IPS DF 19.7 (cell line): Measurements from ENCODE around the gene MYO7B.

ENCODE experiments used
- DNase-seq: peaks from one replicate; pipeline ENCODE4 v3.0.0-alpha.2; 2013; ENCODE audit warnings: low read depth, low spot score

The MYO7B gene

DNA sequence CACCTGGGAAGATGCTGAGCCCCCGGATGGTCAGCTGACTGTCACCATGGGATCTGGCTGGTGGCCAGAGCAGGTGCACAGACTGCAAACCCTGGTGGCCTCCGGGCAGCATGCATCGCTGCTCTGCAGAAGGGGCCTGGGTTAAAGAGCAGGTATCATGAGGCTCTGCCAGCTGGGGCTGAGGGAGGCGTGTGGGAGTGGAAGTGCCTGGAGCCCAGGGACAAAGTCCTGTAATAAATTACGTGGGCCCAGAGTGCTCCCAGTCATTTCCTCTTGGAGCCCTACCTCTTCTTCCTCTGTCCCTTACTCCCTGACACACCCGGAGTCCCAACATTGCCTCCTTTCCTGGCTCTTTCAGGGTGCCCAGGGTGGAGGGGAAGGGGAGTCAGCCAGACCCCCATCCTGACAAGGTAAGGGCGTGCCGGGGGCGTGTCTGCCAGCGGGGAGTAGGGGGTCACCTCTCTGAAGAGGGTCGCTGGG, at the start of gene MYO7B:
MYO7B (plus strand) TSS at position 262 of the 480 bp plus-strand sequence. CDS start 24,040 bp downstream, outside the sequence.
- no peak for DNase-seq

- no peak for DNase-seq
Measured at GRCh38 chr2:127485694-127486071, 49.8 kb upstream of the MYO7B start.

GRCh38 chr2:127486247-127487058, 49.0 kb upstream of the MYO7B start:
- no peak for DNase-seq

DNA sequence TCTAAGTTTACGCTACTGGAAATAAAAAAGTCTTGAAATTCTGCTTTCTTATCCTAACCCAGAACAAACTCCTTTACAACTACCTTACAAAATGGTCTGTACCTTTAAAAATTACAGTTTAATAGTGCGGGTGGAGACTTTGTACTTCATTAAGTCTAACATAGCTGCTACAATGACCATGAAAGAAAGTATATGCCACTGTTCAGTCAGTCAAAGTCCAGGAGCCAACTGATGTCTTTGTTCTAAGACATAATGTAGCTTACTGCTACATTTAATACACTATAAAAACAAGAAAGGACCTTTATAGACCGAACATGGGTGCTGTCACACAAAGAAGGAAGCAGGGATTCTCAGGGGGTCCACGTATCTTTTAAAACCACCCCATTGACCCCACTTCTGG, 45.2 kb upstream of the MYO7B start:
- DNase-seq: no peak

- no peak for DNase-seq
Measured at GRCh38 chr2:127498386-127498785, 37.1 kb upstream of the MYO7B start.

DNA sequence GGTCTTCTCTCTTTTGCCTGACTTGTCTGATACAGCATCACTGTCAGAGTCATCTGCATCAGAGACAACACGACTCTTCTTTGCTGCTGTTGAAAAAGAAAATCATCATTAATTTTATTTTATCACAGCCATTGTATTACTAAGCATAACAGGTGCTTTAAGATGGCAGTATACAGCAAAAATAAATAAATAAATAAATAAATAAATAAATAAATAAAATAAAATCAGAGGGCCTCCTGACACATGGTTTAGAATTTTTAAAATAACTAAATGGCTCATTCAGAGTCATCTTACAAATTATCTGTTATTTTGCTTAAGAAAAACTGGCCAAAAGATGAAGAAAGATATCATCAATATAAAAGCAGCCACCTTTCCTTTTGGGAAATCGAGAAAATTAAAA, 32.0 kb upstream of the MYO7B start:
- DNase-seq: no peak

- DNase-seq: no peak
Measured at GRCh38 chr2:127504552-127505430, 30.7 kb upstream of the MYO7B start.

- no peak for DNase-seq
Measured at GRCh38 chr2:127506510-127506909, 29.0 kb upstream of the MYO7B start.

DNA sequence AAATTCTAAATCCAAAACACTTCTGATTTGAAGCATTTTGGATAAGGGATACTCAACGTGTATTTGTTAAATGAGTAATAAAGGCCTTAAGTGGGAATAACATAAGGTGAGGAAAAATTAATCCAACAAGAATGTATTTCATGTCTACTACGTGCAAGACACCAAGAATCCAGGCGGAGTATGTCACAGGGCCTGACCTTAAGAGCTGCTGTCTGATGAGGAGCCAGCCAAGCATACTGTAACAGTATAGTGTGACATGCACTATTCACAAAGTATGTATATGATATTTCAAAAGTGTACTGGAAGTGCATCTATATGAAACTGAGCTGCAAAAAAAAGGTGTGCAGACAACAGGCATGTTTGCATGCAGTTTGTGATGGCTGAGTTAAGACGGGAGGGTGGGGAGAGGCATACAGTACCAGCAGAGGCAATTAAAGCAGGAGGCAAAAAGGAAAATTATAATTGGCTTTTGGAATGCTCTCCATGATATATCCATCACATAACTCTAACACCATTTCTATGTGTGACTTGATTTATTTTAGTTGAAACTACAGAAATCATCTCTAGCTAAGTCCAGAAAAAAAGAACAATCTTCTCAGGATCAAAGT, 27.4 kb upstream of the MYO7B start:
- DNase-seq: no peak

DNA sequence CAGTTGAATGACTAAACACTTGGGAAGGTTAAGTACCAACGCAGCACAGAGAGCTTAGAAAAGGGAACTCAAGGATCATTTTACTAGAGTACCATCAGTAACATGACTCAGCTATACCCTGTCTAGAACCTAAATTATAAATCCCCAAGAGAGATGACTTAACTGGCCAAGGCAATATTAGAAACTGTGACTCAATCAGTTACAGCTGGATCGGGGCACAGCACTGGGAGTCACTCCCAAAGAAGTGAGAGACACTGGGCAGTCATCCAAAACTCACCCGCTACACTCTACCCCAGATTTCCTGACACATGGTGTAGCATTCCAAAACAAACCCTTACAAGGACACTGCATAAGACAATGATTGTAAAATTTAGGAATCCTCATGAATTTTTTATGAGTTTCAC, 26.9 kb upstream of the MYO7B start:
- DNase-seq: no peak

- DNase-seq: no peak
Measured at GRCh38 chr2:127510073-127510472, 25.4 kb upstream of the MYO7B start.

- no peak for DNase-seq
Measured at GRCh38 chr2:127511090-127511695, 24.3 kb upstream of the MYO7B start.

GRCh38 chr2:127511917-127512316, 23.6 kb upstream of the MYO7B start:
- DNase-seq: no peak

GRCh38 chr2:127512362-127512761, 23.1 kb upstream of the MYO7B start:
- no peak for DNase-seq

DNA sequence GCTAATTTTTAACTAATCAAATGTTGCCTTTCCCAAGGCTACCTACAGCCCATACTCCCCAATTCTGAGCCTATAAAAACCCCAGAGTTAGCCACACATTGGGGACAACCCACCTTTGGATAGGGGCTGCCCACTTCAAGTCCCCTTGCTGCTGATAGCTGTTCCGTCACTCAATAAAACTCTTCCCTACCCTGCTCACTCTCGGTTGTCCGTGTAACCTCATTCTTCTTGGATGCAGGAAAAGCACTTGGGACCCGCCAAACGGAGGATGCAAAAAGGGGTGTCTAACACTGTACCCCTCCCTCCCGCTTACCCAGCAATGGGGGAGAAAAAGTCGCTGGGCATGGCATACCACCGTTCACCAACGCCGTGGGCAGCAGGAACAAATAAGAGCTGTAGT, 21.4 kb upstream of the MYO7B start:
- DNase-seq: no peak

DNA sequence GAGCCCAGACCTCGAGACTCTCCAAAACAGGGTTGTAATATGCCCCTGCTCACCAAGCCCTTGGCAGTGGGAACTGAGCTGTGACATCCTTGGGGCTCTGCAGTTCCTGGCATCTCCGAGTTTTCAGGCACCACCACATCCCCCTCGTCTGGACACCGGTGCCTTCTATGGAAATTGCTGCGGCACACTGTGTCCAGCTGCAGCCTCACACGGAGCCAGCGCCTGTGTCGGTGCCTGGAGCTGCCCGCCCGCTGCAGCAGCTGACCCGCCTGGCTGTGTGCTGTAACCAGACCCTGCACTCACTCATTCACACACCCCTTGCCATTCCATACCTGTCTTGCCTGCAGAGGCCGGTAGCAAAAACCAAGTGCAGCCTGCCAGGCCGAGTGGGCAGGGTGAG, 21.0 kb upstream of the MYO7B start:
- DNase-seq: no peak

DNA sequence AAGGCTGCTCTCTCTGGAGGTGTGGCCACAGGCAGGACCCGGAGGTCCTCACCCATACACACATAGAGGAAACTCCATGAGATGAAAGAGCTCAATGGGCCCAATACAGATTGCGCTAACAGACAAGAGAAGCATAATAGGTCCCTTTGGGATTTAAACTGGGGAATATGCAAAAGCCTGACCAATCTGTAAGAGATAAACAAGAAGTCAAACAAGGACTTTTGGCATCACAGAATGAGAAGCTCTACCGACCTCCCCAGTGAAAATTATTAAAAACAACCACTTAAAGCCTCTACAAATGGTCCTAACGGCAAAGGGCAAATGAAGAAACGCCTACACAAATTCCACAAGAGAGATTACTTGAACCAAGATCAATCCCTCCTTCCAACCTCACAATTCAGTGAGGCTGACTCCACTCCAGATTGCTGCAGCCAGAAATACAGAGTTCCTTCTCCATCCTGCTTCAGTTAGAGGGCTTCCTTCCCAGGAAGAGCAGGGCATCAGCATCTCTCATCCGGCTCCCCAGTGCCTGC, 20.0 kb upstream of the MYO7B start:
- DNase-seq: no peak

DNA sequence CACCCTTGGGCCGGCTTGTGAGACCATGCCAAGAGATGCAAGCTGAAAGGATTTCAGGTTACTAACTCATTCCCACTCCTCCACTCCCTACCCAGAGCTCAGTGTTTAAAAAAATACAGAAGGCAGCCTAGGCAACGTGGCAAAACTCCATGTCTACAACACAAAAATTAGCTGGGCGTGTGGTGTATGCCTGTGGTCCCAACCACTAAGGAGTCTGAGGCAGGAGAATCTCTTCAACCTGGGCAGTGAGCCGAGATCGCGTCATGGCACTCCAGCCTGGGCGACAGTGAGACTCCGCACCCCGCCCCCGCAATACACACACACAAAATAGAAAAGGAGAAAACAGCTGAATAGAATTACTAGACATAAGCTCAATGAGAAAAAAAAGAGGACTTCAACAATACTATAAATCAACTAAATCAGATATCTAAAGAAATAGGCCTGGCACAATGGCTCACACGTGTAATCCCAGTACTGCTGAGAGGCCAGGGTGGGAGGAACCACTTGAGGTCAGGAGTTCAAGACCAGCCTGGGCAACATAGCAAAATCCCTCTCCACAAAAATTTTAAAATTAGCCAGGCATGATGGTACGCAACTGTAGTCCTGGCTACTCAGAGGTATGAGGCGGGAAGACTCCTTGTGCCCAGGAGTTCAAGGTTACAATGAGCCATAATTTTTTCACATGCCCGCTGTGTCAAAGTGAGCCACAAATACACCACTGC, 19.3 kb upstream of the MYO7B start:
- no peak for DNase-seq

GRCh38 chr2:127517465-127517864, 18.0 kb upstream of the MYO7B start:
- DNase-seq: no peak

DNA sequence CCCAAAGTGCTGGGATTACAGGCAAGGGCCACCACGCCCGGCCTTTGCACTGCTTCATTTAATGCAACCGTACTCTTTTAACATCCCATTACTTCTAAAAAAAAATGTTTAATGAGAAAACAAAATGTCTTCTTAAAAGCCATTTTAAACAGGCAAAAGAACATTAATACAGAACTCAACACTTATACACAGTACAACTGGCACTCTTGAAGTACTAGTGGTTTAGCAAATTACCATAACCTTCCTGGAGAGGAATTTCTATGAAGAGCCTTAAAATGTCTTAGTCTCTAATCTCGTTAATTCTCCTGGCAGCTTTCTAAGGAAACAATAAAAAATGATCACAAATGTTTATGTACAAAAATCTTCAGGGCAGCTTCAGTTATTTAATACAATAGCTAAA, 15.1 kb upstream of the MYO7B start:
- DNase-seq: no peak
